ENCODE data around the gene DLG2.

DLG2 gene

DNA sequence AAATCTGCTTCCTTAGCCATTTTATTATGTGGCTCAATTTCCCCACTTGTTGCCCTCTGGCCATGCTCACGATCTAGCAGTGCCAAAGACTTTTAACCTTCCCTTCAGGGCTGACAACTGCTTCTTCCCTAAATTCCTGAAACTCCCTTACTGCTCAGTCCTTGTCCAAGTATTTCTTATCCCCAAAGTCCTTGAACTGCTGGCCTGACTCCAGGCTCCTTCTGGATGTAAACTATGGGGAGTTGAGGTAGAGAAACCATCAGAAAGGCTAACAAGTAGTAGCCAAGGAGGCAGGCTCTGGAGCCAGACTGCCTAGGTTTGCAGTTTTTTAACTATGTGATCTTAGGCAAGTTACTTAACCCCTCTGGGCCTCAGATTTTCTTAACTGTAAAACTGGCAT, 2082.3 kb downstream of the DLG2 start:
- no peaks in the 10 kb centered on the region for H3K9me2 ChIP-seq (ENCODE audit: low read depth, low read length)
- H3K9ac ChIP-seq (ENCODE audit: low read length): no peak overlapping the region
- H3F3A ChIP-seq (ENCODE audit: insufficient read depth, low read length): no peaks in the 10 kb centered on the region
- no peaks in the 10 kb centered on the region for H3K9me3 ChIP-seq (ENCODE audit: low read length)
- H3K4me3 ChIP-seq (ENCODE audit: low read depth, low read length, poor library complexity, severe bottlenecking): no peak overlapping the region
- H3K36me3 ChIP-seq (ENCODE audit: insufficient read depth, low read length): peaks cover 7% of the 10 kb centered on the region; the same call in 1 of the 2 replicates
- H3K27ac ChIP-seq (ENCODE audit: low read depth, low read length, poor library complexity, severe bottlenecking): no peak overlapping the region
- H3K4me1 ChIP-seq (ENCODE audit: insufficient read depth, low read length, severe bottlenecking): no peaks in the 10 kb centered on the region
- H2AFZ ChIP-seq (ENCODE audit: low read length): no peak overlapping the region
- no peaks in the 10 kb centered on the region for H3K27me3 ChIP-seq (ENCODE audit: insufficient read depth, low read length)
- H4K20me1 ChIP-seq (ENCODE audit: insufficient read depth, low read length): no peaks in the 10 kb centered on the region
- no peak for TF ChIP-seq EZH2 (IDR thresholded peaks at IDR 0.05; ENCODE audit: borderline replicate concordance, low read length)
- TF ChIP-seq, protein P1, sequence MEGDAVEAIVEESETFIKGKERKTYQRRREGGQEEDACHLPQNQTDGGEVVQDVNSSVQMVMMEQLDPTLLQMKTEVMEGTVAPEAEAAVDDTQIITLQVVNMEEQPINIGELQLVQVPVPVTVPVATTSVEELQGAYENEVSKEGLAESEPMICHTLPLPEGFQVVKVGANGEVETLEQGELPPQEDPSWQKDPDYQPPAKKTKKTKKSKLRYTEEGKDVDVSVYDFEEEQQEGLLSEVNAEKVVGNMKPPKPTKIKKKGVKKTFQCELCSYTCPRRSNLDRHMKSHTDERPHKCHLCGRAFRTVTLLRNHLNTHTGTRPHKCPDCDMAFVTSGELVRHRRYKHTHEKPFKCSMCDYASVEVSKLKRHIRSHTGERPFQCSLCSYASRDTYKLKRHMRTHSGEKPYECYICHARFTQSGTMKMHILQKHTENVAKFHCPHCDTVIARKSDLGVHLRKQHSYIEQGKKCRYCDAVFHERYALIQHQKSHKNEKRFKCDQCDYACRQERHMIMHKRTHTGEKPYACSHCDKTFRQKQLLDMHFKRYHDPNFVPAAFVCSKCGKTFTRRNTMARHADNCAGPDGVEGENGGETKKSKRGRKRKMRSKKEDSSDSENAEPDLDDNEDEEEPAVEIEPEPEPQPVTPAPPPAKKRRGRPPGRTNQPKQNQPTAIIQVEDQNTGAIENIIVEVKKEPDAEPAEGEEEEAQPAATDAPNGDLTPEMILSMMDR (IDR thresholded peaks at IDR 0.05; ENCODE audit: low read length): no peak
- H3K79me2 ChIP-seq (ENCODE audit: insufficient read depth, low read length): no peaks in the 10 kb centered on the region
- H3K4me2 ChIP-seq (ENCODE audit: low read length): no peak overlapping the region

DNA sequence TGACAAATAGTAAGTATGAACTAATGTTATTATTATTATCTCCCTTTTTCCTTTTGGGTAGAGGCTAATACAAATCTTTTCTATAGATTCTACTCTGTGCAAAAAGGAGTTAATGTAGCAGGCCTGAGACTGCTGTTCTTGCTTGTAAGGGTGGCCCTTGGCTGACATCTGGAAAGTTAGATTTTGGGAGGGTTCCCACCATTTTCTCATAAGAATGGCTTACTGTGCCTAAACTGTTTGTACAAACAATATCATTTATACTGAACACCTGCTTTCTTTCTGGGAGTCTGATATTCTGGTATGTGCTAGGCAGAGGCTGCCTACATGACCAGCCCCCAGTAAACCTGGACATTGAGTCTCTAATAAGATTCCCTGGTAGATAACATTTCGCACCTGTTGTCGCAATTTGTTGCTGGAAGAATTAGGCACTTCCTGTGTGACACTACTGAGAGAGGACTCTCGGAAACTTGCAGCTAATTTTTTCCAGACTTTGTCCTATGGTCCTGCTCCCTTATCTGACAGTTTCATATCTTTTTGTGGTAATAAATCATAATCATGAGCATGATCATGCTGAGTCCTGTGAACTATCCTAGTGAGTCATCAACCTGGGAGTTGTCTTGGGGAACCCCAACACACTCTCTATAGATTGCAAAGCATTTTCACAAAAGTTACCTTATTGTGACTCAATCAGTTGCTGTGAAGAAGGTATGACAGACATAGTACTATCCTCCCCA, 2083.3 kb downstream of the DLG2 start:
- TF ChIP-seq EZH2 (IDR thresholded peaks at IDR 0.05; ENCODE audit: borderline replicate concordance, low read length): no peak
- TF ChIP-seq, protein P1 (IDR thresholded peaks at IDR 0.05; ENCODE audit: low read length): no peak
- no peaks in the 10 kb centered on the region for H4K20me1 ChIP-seq (ENCODE audit: insufficient read depth, low read length)
- H3K36me3 ChIP-seq (ENCODE audit: insufficient read depth, low read length): peaks cover 7% of the 10 kb centered on the region; the same call in 1 of the 2 replicates
- H3K27ac ChIP-seq (ENCODE audit: low read depth, low read length, poor library complexity, severe bottlenecking): no peak overlapping the region
- no peaks in the 10 kb centered on the region for H3K79me2 ChIP-seq (ENCODE audit: insufficient read depth, low read length)
- no peaks in the 10 kb centered on the region for H3K9me3 ChIP-seq (ENCODE audit: low read length)
- H3K27me3 ChIP-seq (ENCODE audit: insufficient read depth, low read length): no peaks in the 10 kb centered on the region
- no peaks in the 10 kb centered on the region for H3K9me2 ChIP-seq (ENCODE audit: low read depth, low read length)
- no peak overlapping the region for H3K4me3 ChIP-seq (ENCODE audit: low read depth, low read length, poor library complexity, severe bottlenecking)
- no peak overlapping the region for H3K4me2 ChIP-seq (ENCODE audit: low read length)
- no peak overlapping the region for H3K9ac ChIP-seq (ENCODE audit: low read length)
- no peaks in the 10 kb centered on the region for H3K4me1 ChIP-seq (ENCODE audit: insufficient read depth, low read length, severe bottlenecking)
- H3F3A ChIP-seq (ENCODE audit: insufficient read depth, low read length): no peaks in the 10 kb centered on the region
- no peak overlapping the region for H2AFZ ChIP-seq (ENCODE audit: low read length)

GRCh38 chr11:83542861-83543260, 2084.3 kb downstream of the DLG2 start:
- H3K9ac ChIP-seq (ENCODE audit: low read length): no peak overlapping the region
- TF ChIP-seq, protein P1 (IDR thresholded peaks at IDR 0.05; ENCODE audit: low read length): no peak
- TF ChIP-seq EZH2 (IDR thresholded peaks at IDR 0.05; ENCODE audit: borderline replicate concordance, low read length): no peak
- H3K9me3 ChIP-seq (ENCODE audit: low read length): no peaks in the 10 kb centered on the region
- no peaks in the 10 kb centered on the region for H3K9me2 ChIP-seq (ENCODE audit: low read depth, low read length)
- H3K27me3 ChIP-seq (ENCODE audit: insufficient read depth, low read length): no peaks in the 10 kb centered on the region
- no peak overlapping the region for H3K27ac ChIP-seq (ENCODE audit: low read depth, low read length, poor library complexity, severe bottlenecking)
- no peak overlapping the region for H2AFZ ChIP-seq (ENCODE audit: low read length)
- no peak overlapping the region for H3K4me3 ChIP-seq (ENCODE audit: low read depth, low read length, poor library complexity, severe bottlenecking)
- peaks cover 7% of the 10 kb centered on the region; the same call in 1 of the 2 replicates for H3K36me3 ChIP-seq (ENCODE audit: insufficient read depth, low read length)
- no peaks in the 10 kb centered on the region for H3K79me2 ChIP-seq (ENCODE audit: insufficient read depth, low read length)
- no peak overlapping the region for H3K4me2 ChIP-seq (ENCODE audit: low read length)
- H3K4me1 ChIP-seq (ENCODE audit: insufficient read depth, low read length, severe bottlenecking): no peaks in the 10 kb centered on the region
- no peaks in the 10 kb centered on the region for H3F3A ChIP-seq (ENCODE audit: insufficient read depth, low read length)
- H4K20me1 ChIP-seq (ENCODE audit: insufficient read depth, low read length): no peaks in the 10 kb centered on the region

Data from OCI-LY1 (cell line).